ENCODE measurements around the gene TTC12. TPM values are rescaled to one million over a fixed set of nuclear protein-coding genes. Genes with fewer than 3 reads are reported as not detected.

The TTC12 gene
- total and polyA plus RNA-seq, 2 donors (not counting 3 experiments of a cell fraction or from before 2014, with no cell fraction given), result 2.2 to 2.9 TPM

- Histone ChIP-seq H4K20me1 (replicated peaks; ENCODE audit: control insufficient read depth, extremely low read depth, insufficient read depth, low read length) (no peaks in the 10 kb centered on the region), H3K27ac (ENCODE audit: insufficient read depth, low read depth, low read length) (peak overlapping the region; percentile 70), H3K4me3 (replicated peaks in 1 of 3; ENCODE audit: insufficient read depth in 1 of 3, low read depth in 1 of 3, low read length in 3 of 3) (no peak overlapping the region), H2AFZ (ENCODE audit: low read depth, low read length) (no peak overlapping the region), H3K27me3 (ENCODE audit: control insufficient read depth in 2 of 2, insufficient read depth in 2 of 2, low read length in 2 of 2) (peaks cover 2% of the 10 kb centered on the region in 2 experiments), H3K79me2 (ENCODE audit: control insufficient read depth, insufficient read depth, low read length) (no peaks in the 10 kb centered on the region), H3K36me3 (ENCODE audit: control insufficient read depth in 2 of 2, extremely low read depth in 1 of 2, insufficient read depth in 2 of 2, low read length in 2 of 2) (no peaks in the 10 kb centered on the region), H3K9me3 (replicated peaks; ENCODE audit: control insufficient read depth, insufficient read depth, low read length) (no peaks in the 10 kb centered on the region), H3K9me1 (replicated peaks; ENCODE audit: control insufficient read depth, extremely low read depth, insufficient read depth, low read length) (no peaks in the 10 kb centered on the region), H3K4me2 (ENCODE audit: insufficient read depth, low read length) (peak overlapping the region; percentile 46), H3K4me1 (ENCODE audit: control insufficient read depth, extremely low read depth, insufficient read depth, low read length) (peaks cover 24% of the 10 kb centered on the region), H3K9ac (replicated peaks; ENCODE audit: extremely low read depth, insufficient read depth, low read length) (peak overlapping the region; percentile 46)
- dilution Hi-C loops (cut with MboI; ENCODE audit: extremely low pct_ligation_motif_present, low sequenced_read_pairs) (no loop called here), intact Hi-C loops (cut with micrococcal nuclease) (loop anchor here (1.0 to 10.0 kb wide), 3 partner anchors 70 to 1100 kb away; partner anchors contain the start of gene TTC12)
- TF ChIP-seq GATA2 (IDR thresholded peaks at IDR 0.05; ENCODE audit: insufficient read depth, insufficient read length, low read depth, low read length), result peak; percentile 60
- TF ChIP-seq POLR2AphosphoS5 (IDR thresholded peaks at IDR 0.05; ENCODE audit: insufficient read depth, low read depth, low read length), result peak; percentile 87
- no peak for TF ChIP-seq MAX (IDR thresholded peaks at IDR 0.05; ENCODE audit: insufficient read depth, insufficient read length)
- TF ChIP-seq MYC (IDR thresholded peaks at IDR 0.05; ENCODE audit: low read depth, low read length), result no peak
- TF ChIP-seq EZH2 (IDR thresholded peaks at IDR 0.05; ENCODE audit: borderline replicate concordance, low read depth, low read length, severe bottlenecking), result no peak
- peak; percentile 89 for TF ChIP-seq JUN (IDR thresholded peaks at IDR 0.05; ENCODE audit: borderline replicate concordance, insufficient read depth, insufficient read length, low read depth)
- peak; percentile 46 for TF ChIP-seq POLR2A (IDR thresholded peaks at IDR 0.05; ENCODE audit: low read depth, low read length)
- TF ChIP-seq, protein P1, sequence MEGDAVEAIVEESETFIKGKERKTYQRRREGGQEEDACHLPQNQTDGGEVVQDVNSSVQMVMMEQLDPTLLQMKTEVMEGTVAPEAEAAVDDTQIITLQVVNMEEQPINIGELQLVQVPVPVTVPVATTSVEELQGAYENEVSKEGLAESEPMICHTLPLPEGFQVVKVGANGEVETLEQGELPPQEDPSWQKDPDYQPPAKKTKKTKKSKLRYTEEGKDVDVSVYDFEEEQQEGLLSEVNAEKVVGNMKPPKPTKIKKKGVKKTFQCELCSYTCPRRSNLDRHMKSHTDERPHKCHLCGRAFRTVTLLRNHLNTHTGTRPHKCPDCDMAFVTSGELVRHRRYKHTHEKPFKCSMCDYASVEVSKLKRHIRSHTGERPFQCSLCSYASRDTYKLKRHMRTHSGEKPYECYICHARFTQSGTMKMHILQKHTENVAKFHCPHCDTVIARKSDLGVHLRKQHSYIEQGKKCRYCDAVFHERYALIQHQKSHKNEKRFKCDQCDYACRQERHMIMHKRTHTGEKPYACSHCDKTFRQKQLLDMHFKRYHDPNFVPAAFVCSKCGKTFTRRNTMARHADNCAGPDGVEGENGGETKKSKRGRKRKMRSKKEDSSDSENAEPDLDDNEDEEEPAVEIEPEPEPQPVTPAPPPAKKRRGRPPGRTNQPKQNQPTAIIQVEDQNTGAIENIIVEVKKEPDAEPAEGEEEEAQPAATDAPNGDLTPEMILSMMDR (IDR thresholded peaks at IDR 0.05; ENCODE audit: extremely low read depth in 1 of 2, insufficient read depth in 1 of 2, low read depth in 1 of 2, low read length in 2 of 2), result no peak
- TF ChIP-seq FOS (IDR thresholded peaks at IDR 0.05; ENCODE audit: borderline replicate concordance, insufficient read depth, low read length), result peak; percentile 91
- no TSS peak for BruUV-seq (replicated peaks)
- ChIA-PET CTCF (interaction anchor here (0.7 to 2.2 kb wide), 3 partner anchors 71 to 147 kb away, joined by 3 to 7 read pairs (median 5); partner anchors contain the start of gene TTC12), POLR2A (no interaction called here)
- DNase-seq (ENCODE audit: low read depth, low spot score), result peak; percentile 94
- peak; percentile 99 for FAIRE-seq
Measured at GRCh38 chr11:113384551-113384950, 70.2 kb downstream of the TTC12 start.
